ENCODE data around the gene IGDCC3. TPM values are rescaled to one million over a fixed set of nuclear protein-coding genes. Genes with fewer than 3 reads are reported as not detected.
"Not testable (repeated sequence)": the region's sequence is repeated elsewhere in the genome, so short reads cannot be mapped to it uniquely, and the experiment has no call there.

Gene IGDCC3
- total RNA-seq, 1 donor from 2014 or later = 0.05 TPM

DNA sequence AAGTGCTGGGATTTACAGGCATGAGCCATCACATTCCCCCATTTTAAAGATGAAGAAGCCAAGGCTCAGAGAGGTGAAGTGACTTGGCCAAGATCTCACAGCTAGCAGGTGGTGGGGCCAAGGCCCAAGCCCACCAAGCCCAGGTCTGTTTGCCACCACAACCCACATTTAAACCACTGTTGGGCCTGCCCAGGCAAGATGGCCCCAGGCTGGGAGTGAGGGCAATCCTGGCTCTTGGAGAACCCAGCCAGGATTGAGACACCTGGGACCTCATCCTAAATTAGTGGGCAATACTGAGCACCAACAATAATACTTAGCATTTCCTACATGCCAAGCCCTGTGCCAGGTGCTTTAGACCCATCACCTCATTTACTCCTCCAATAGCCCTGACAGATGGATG lies 6.9 kb downstream of the IGDCC3 start:
- no peak for DNase-seq (ENCODE audit: low read depth)

DNA sequence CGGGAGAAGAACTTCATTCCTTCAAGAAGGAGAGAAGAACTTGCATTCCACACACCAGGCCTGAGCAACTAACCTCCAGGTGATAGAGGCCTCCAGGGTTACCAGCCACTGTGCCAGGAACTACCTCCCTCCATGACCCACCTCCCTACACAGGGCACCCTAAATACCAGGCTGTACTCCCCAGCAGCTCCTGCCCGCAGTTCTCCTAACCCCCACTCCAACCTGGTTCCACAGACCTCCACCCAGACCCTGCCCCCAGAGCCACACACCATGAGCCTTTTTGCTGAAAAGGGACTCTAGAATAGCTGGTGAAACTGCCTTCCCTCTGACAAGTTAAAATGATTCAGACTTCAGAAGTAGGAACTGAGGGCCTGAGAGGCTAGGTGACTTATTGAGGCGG lies 8.2 kb downstream of the IGDCC3 start:
- no peak for DNase-seq (ENCODE audit: low read depth)

GRCh38 chr15:65369212-65369547 lies 8.6 kb downstream of the IGDCC3 start:
- DNase-seq (ENCODE audit: low read depth) = no peak

GRCh38 chr15:65368302-65369211 lies 9.2 kb downstream of the IGDCC3 start:
- DNase-seq (ENCODE audit: low read depth) = no peak

GRCh38 chr15:65366122-65366892 lies 11.5 kb downstream of the IGDCC3 start:
- no peak for DNase-seq (ENCODE audit: low read depth)

DNA sequence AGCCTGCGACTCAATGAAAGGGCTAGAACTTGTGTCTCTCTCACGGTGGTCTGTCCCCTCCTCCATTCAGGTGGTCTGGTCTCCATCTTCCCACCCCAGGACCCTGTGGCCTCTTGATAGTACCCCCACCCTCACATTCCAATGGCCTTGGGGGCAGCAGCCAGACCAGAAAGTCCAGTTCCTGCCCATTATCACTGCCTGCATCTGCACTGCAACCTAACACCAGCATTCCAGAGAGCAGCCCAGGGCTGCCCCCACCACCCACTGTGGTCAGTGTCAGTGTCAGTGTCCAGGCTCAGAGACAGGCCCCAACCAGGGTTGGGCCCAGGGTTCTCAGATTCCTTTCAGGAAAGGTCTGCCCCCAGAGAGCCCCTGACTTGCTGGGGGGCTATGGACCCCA lies 12.6 kb downstream of the IGDCC3 start:
- DNase-seq (ENCODE audit: low read depth) = no peak

GRCh38 chr15:65363766-65364165 lies 14.0 kb downstream of the IGDCC3 start:
- no peak for DNase-seq (ENCODE audit: low read depth)

DNA sequence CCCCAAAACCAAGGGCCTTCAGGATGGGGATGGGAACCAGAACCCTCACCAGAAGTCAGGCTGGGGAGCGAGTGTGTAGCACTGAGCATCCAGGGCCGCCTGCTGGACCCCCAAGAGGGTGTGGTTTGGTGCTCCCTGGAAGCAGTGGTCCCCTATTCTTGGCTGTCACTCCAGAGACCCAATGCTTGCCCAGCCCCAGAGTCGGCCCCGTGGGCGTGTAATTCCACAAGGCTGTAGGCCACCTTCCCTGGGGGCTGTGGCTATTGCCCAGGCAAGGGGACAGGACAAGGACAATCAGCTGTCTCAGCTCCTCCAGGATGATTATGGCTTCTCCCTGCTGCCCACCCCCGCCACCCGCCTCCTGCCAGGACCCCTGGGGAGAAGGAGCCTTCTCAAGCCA lies 14.5 kb downstream of the IGDCC3 start:
- DNase-seq (ENCODE audit: low read depth) = no peak

DNA sequence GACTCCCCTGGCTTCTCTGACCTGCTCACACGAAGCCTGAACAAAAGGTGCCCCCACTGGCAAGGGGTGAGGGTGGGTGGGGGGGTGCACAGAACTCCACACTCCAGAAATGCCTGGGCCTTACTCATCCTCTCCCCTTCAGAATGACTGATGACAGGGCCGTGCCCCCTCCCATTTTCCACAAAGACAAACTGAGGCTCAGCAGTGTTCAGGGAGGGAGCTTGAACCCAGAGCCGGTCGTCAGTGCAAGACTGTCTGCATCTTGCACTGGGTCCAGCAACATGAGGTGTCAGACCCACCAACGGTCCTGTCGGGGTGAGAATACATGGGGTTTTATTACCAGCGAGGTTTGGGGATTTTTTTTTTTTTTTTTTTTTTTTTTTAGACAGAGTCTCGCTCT lies 15.3 kb downstream of the IGDCC3 start:
- no peak for DNase-seq (ENCODE audit: low read depth)

- DNase-seq (ENCODE audit: low read depth) = no peak
Measured at GRCh38 chr15:65361708-65362459, 15.9 kb downstream of the IGDCC3 start.

GRCh38 chr15:65360506-65360905 lies 17.3 kb downstream of the IGDCC3 start:
- DNase-seq (ENCODE audit: low read depth) = no peak

GRCh38 chr15:65355988-65356353 lies 21.8 kb downstream of the IGDCC3 start:
- no peak for DNase-seq (ENCODE audit: low read depth)

DNA sequence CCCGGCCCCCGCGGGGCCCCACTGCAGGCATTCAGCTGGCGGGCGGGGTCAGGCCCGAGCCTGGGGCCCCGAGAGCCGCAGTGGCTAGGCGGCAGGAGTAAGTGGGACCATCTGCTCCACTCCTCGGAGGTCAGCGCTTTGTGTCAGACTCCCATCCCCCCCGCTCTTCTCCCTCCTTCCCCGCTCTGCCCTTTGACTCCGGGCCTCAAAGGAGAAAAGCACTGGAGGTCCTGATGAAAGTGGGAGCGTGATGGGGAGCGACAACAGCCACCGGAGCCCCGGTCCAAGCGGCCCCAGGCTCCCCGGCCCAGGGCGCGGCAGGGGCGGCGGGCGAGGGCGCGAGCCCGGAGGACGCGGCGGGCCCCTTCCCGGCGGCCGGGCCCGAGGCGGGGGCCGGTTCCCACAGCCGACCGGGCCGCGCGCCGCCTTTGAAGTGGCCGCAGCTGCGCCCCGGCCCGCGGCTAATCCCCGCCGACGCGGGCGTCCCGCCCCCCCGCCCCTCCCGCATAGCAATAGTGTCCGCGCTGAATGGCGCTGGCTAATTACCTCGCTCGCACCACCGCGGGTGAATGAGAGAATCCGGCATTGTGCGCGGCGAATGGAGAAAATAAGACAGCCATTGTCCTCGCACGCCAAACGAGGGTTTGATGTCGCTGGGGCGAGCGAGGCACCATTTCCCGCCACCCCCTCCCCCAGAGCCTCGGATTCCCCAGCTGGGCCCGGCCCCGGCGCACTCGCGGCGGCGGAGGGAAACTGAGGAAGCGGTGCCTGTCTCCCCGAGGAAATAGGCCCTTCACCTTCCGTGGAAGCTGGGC lies 22.4 kb downstream of the IGDCC3 start:
- DNase-seq (ENCODE audit: low read depth) = no peak

DNA sequence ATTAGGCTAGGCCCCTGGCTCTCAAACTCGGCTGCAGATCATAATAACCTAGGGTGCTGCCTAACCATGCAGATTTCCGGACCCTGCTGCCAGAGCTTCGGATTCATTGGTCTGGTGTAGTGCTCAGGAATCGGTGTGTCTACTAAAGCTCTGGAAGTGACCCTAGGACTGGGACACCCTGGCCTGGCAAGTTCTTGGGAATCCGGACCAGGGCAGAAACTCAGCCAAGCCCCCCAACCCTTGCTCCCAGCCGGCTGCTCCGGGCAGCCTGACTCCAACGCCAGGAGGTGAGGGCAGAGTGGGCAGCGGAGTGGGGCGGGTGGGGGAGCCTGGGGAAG lies 23.0 kb downstream of the IGDCC3 start:
- DNase-seq (ENCODE audit: low read depth) = no peak

GRCh38 chr15:65351972-65352371 lies 25.8 kb downstream of the IGDCC3 start:
- DNase-seq (ENCODE audit: low read depth) = not testable (repeated sequence)

DNA sequence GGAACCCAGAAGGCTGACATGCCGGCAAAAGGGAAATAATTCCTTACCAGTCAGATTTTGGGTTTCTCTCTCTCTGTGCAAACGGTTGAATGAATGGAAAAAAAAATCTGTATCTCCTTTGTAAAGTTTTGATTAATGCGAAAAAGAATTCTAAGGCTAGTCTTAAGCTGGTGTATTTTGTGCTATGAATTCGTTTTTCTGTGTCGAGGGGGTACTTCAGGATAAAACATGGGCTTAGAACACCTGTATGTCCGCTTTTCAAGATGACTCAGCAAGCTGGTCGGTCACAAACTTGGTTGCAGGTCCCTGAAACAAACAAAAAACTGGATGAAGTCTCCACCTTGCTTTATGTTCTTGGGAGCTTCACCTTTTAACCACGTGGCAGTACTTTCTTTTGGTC lies 28.5 kb downstream of the IGDCC3 start:
- no peak for DNase-seq (ENCODE audit: low read depth)

DNA sequence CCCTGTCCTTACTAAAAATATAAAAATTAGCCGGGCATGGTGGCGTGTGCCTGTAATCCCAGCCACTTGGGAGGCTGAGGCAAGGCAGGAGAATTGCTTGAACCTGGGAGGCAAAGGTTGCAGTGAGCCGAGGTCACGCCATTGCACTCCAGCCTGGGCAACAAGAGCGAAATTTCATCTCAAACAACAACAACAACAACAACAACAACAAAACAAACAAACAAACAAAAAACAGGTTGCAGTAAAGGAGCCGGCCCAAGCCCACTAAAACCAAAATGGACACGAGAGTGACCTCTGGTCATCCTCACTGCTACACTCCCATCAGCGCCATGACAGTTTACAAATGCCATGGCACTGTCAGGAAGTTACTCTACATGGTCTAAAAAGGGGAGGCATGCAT lies 30.0 kb downstream of the IGDCC3 start:
- not testable (repeated sequence) for DNase-seq (ENCODE audit: low read depth)

GRCh38 chr15:65346856-65347598 lies 30.8 kb downstream of the IGDCC3 start:
- no peak for DNase-seq (ENCODE audit: low read depth)

DNA sequence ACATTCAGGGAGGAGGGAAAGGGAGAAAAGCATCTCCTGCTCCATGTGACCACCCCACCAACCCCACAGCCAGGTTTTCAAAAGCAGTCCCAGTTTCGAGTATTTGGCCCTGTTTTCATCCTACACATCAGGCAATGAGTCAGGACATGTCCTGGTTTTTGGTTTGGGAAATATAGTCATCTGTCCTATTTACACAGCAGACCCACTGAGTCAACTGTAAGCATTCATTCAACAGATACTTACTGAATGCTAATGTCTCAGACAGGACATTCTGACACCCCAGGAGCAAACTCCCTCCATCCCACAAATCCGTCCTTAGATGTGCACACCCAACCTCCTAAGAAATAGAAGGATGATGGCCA lies 32.9 kb downstream of the IGDCC3 start:
- DNase-seq (ENCODE audit: low read depth) = no peak

GRCh38 chr15:65344214-65344913 lies 33.4 kb downstream of the IGDCC3 start:
- DNase-seq (ENCODE audit: low read depth) = no peak
